K562 (cell line): Measurements from ENCODE around the gene NOP14. TPM values are rescaled to one million over a fixed set of nuclear protein-coding genes. Genes with fewer than 3 reads are reported as not detected.

Source experiments
- ATAC-seq: fragments of 200-7000 bp; cut with Tn5 transposase; 3 replicates; pipeline ENCODE4 v1.9.1; 2020; ENCODE audit warnings: moderate library complexity
- BruUV-seq: library from RNA; stranded (reverse); fragments of 400-500 nt; replicated peaks from 2 replicates; lab custom pipeline; 2021; lab: Mats Ljungman, UMichigan
- CTCF ChIA-PET: fragments of 300-600 bp; formaldehyde crosslinking; extraction: SDS; loops from one replicate; lab custom pipeline; 2021; ENCODE audit warnings: low intra/inter-chr PET ratio; lab: Yijun Ruan, JAX
- POLR2A ChIA-PET: fragments of 300-600, 350-650 bp; sonication (Branson Sonifier 250); formaldehyde crosslinking; extraction: SDS; loops from one replicate; lab custom pipeline; 2021; ENCODE audit warnings: antibody characterized with exemption, inconsistent platforms; lab: Yijun Ruan, JAX
- DNase-seq, 4 experiments: peaks; one replicate each; pipeline versions ENCODE4 v3.0.0 to v3.0.0-alpha.2; 2011 to 2018; ENCODE audit warnings: low spot score in 3 of 4, mixed read lengths in 3 of 4; ENCODE audit errors: extremely low read depth in 1 of 4
- FAIRE-seq: peaks from 2 replicates; lab custom pipeline; 2011; peaks lifted over from hg19 to GRCh38; lab: Jason Lieb, UNC
- H2AFZ ChIP-seq: 2 replicates; pipeline ENCODE4 v1.6.0; 2011; ENCODE audit warnings: low read depth, low read length, control low read depth, inconsistent platforms
- H3K27ac ChIP-seq: fragments of 200-600 bp; 3 replicates; pipeline ENCODE4 v1.8.0; 2011; ENCODE audit warnings: low read depth, mild to moderate bottlenecking, control low read depth, inconsistent platforms, low read length, moderate library complexity, mixed read lengths; ENCODE audit errors: extremely low read depth
- H3K27me3 ChIP-seq, 2 experiments: fragments of 300-600 bp in 1 of 2; 2 replicates in 1 of 2; 3 replicates in 1 of 2; pipeline versions ENCODE4 v1.6.0 to v1.8.0; 2011; ENCODE audit warnings: inconsistent platforms in 2 of 2, low read length in 2 of 2, mild to moderate bottlenecking in 1 of 2, mixed read lengths in 1 of 2, moderate library complexity in 1 of 2; ENCODE audit not compliant: control insufficient read depth in 2 of 2, insufficient read depth in 2 of 2
- H3K36me3 ChIP-seq: fragments of 300-600 bp; 3 replicates; pipeline ENCODE4 v1.8.0; 2011; ENCODE audit warnings: mild to moderate bottlenecking, low read length, inconsistent platforms; ENCODE audit not compliant: control insufficient read depth, insufficient read depth
- H3K4me1 ChIP-seq, 2 experiments: fragments of 200-600 bp in 1 of 2; replicated peaks in 1 of 2; 2 replicates in 1 of 2; 3 replicates in 1 of 2; pipeline versions ENCODE4 v1.5.1 to v1.8.0; 2011; ENCODE audit warnings: inconsistent platforms in 2 of 2, low read length in 2 of 2, mild to moderate bottlenecking in 1 of 2, mixed read lengths in 1 of 2, moderate library complexity in 1 of 2; ENCODE audit not compliant: control insufficient read depth in 2 of 2, insufficient read depth in 2 of 2
- H3K4me2 ChIP-seq: 2 replicates; pipeline ENCODE4 v1.6.1; 2011; ENCODE audit warnings: low read length, control low read depth, inconsistent platforms, mixed read lengths; ENCODE audit not compliant: insufficient read depth
- H3K4me3 ChIP-seq: fragments of 200-600 bp; sonication (generic), shearing (Covaris generic); 2 replicates; pipeline ENCODE4 v1.5.1; 2016; ENCODE audit warnings: control low read depth, inconsistent platforms
- H3K79me2 ChIP-seq: fragments of 200-600 bp; 3 replicates; pipeline ENCODE4 v1.8.0; 2011; ENCODE audit warnings: low read length, inconsistent platforms; ENCODE audit not compliant: control insufficient read depth, insufficient read depth
- H3K9ac ChIP-seq, 2 experiments: 2 replicates each; pipeline versions ENCODE4 v1.6.0 to v1.6.1; 2011; ENCODE audit warnings: low read depth in 2 of 2, low read length in 2 of 2, control low read depth in 1 of 2, inconsistent platforms in 1 of 2, mild to moderate bottlenecking in 1 of 2, mixed read lengths in 1 of 2; ENCODE audit not compliant: insufficient read depth in 1 of 2
- H3K9me1 ChIP-seq: one replicate; pipeline ENCODE4 v1.6.0; 2011; ENCODE audit warnings: inconsistent platforms, mild to moderate bottlenecking, low read length, moderate library complexity; ENCODE audit not compliant: control insufficient read depth, insufficient read depth
- H3K9me3 ChIP-seq: replicated peaks from 2 replicates; pipeline ENCODE4 v1.5.1; 2011; ENCODE audit warnings: low read depth, low read length, inconsistent platforms; ENCODE audit not compliant: control insufficient read depth, insufficient read depth
- H4K20me1 ChIP-seq: replicated peaks from 2 replicates; pipeline ENCODE4 v1.6.1; 2011; ENCODE audit warnings: low read length, inconsistent platforms, mixed read lengths; ENCODE audit not compliant: control insufficient read depth, insufficient read depth
- C11orf30 ChIP-seq: fragments of 450-650 bp; IDR thresholded peaks from 2 replicates; pipeline ENCODE4 v1.6.1; 2016; ENCODE audit warnings: low read depth, mild to moderate bottlenecking
- HEY1 ChIP-seq: fragments of 250-450 bp; sonication (Bioruptor Pico); IDR thresholded peaks from 2 replicates; pipeline ENCODE4 v1.5.0; 2020; ENCODE audit warnings: mild to moderate bottlenecking, moderate library complexity, borderline replicate concordance
- MAFF ChIP-seq: IDR thresholded peaks from 2 replicates; pipeline ENCODE4 v1.6.1; 2012; ENCODE audit warnings: low read length, improper control_type of control experiment
- MAFG ChIP-seq: fragments of 450-650 bp; conservative IDR thresholded peaks from 2 replicates; pipeline ENCODE4 v1.6.1; 2016; ENCODE audit warnings: missing genetic modification characterization, missing compliant biosample characterization
- MAFK ChIP-seq: IDR thresholded peaks from 2 replicates; pipeline ENCODE4 v1.6.1; 2011; ENCODE audit warnings: low read length, improper control_type of control experiment
- NFE2 ChIP-seq: IDR thresholded peaks from 2 replicates; pipeline ENCODE4 v1.6.1; 2014; ENCODE audit warnings: antibody characterized with exemption, low read depth
- PURB ChIP-seq: sonication (generic); formaldehyde crosslinking; IDR thresholded peaks from 2 replicates; pipeline ENCODE4 v1.9.0; 2021; ENCODE audit warnings: low read depth, mild to moderate bottlenecking, missing genetic modification reagents
- ZNF316 ChIP-seq: fragments of 450-650 bp; IDR thresholded peaks from 2 replicates; pipeline ENCODE4 v1.6.1; 2016
- WGBS: fragments of 100-300 bp; shearing (Covaris generic); methylation state at CpG from one replicate; pipeline ENCODE4 v1.1.6; 2016; ENCODE audit warnings: low coverage, mixed read lengths; ENCODE audit not compliant: insufficient coverage; ENCODE audit errors: missing lambda C conversion rate; 5-methylcytosine and 5-hydroxymethylcytosine counted together
- in situ Hi-C: fragments of 300-500 bp; cut with MboI; formaldehyde crosslinking; loops from 4 replicates; pipeline ENCODE4 v1.15.0; 2018; ENCODE audit warnings: inconsistent platforms, mixed read lengths
- intact Hi-C: fragments of 100-400 bp; cut with micrococcal nuclease; formaldehyde crosslinking; loops from 2 replicates; pipeline ENCODE4 v1.14.2; 2022
- polyA plus RNA-seq, 8 experiments: library from polyadenylated mRNA; depleted of rRNA in 4 of 8; stranded (reverse) in 5 of 8; unstranded in 3 of 8; fragments of >200 nt; fragmentation: Nextera tagmentation in 2 of 8; fragmentation: Illumina TruSeq in 1 of 8; extraction: Ambion mirVana in 2 of 8; extraction: Trizol in 1 of 8; gene quantifications; 2 replicates each; pipeline versions ENCODE4 v1.2.1 to v1.2.3, GENCODE V29; 2011 to 2014; ENCODE audit warnings: inconsistent platforms in 1 of 8, missing spikeins in 1 of 8
- total RNA-seq, 7 experiments: library from RNA; depleted of rRNA in 6 of 7; stranded (reverse); fragments of >200 nt in 6 of 7; fragmentation: Illumina TruSeq in 2 of 7; extraction: Trizol in 2 of 7; gene quantifications; 2 replicates each; pipeline versions ENCODE4 v1.2.1 to v1.2.3, GENCODE V29; 2011 to 2021; ENCODE audit warnings: low replicate concordance in 1 of 7
- TF ChIP-seq, protein P1 (sequence below): sonication (generic); formaldehyde crosslinking; IDR thresholded peaks from 2 replicates; pipeline ENCODE4 v1.8.0; 2022; ENCODE audit warnings: mild to moderate bottlenecking, missing genetic modification reagents

NOP14 gene
- total and polyA plus RNA-seq, 9 of the 15 experiments (the other 6 are each of a cell fraction or from before 2014, with no cell fraction given), result 12.7 to 76.0 (median 50.9) TPM

DNA sequence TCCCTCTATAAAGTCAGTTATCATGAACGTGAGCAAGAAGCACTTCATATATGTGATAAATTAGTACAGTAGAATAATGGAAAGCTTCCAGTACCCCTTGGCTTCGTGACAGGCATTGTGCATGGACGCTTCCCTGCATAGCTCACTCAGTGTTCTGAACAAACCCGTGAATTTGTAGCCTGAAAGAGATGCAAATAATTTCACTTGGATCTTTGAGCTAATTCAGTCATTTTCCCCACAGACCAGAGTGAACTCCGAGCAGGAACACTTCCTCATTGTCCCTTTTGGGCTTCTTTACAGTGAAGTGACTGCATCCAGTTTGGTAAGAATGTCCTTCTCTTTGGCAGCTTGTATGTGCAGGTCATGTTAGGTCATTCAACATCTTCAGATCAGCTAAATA, 69.4 kb downstream of the NOP14 start (continued):
- no peak for TF ChIP-seq HEY1

DNA sequence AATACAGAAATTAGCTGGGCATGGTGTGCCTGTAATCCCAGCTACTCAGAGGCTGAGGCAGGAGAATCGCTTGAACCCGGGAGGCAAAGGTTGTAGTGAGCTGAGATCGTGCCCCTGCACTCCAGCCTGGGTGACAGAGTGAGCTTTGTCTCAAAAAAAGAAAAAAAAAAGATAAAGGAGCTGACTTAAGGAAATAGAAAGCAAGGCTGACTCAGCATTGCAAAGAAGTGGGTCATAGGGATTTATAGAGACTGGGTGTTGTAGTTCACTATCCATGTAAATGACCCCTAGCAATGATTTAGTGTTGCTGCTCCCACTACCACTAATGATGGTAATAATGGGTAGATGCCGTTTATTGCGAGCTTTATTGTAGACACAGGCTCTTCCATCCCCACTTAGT, 71.9 kb downstream of the NOP14 start:
- Histone ChIP-seq H4K20me1 (no peaks in the 10 kb centered on the region), H3K36me3 (peaks cover 40% of the 10 kb centered on the region; the same call in 2 of the 3 replicates), H3K4me2 (no peak overlapping the region), H3K9ac (no peak overlapping the region), H3K79me2 (no peaks in the 10 kb centered on the region), H3K27ac (no peak overlapping the region), H3K4me1 (no peaks in the 10 kb centered on the region), H3K4me3 (no peak overlapping the region), H2AFZ (no peak overlapping the region), H3K27me3 (no peaks in the 10 kb centered on the region), H3K9me1 (no peaks in the 10 kb centered on the region), H3K9me3 (no peaks in the 10 kb centered on the region)
- intact Hi-C loops (no loop called here), in situ Hi-C loops (no loop called here)
- ChIA-PET POLR2A (interaction anchor here (0.6 to 1.5 kb wide), 4 partner anchors 12 to 46 kb away, joined by 3 to 5 read pairs (median 4); no protein-coding TSS in a partner anchor), CTCF (no interaction called here)
- TF ChIP-seq C11orf30 (peak; percentile 91), NFE2 (peak; percentile 41; the same call in 1 of the 2 replicates), PURB (CRISPR knock-in tag) (no peak), ZNF316 (peak; percentile 95), MAFF (peak; percentile 55; the same call in 1 of the 2 replicates), MAFK (peak; percentile 61; the same call in 1 of the 2 replicates), MAFG (tag) (peak; percentile 81)
- TF ChIP-seq, protein P1, sequence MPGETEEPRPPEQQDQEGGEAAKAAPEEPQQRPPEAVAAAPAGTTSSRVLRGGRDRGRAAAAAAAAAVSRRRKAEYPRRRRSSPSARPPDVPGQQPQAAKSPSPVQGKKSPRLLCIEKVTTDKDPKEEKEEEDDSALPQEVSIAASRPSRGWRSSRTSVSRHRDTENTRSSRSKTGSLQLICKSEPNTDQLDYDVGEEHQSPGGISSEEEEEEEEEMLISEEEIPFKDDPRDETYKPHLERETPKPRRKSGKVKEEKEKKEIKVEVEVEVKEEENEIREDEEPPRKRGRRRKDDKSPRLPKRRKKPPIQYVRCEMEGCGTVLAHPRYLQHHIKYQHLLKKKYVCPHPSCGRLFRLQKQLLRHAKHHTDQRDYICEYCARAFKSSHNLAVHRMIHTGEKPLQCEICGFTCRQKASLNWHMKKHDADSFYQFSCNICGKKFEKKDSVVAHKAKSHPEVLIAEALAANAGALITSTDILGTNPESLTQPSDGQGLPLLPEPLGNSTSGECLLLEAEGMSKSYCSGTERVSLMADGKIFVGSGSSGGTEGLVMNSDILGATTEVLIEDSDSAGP (CRISPR knock-in tag), result no peak
- DNase-seq (peak in 1 of 4 experiments; percentile 10), ATAC-seq (0 out of 3 replicates have a peak, but pooled peaks have one; percentile 42), FAIRE-seq (no peak)
- 73% methylated on average over 5 of the region's 5 CpGs for WGBS
- no TSS peak for BruUV-seq
